Psoas muscle (tissue), 8 donors: Measurements from ENCODE around the gene PLET1. TPM values are rescaled to one million over a fixed set of nuclear protein-coding genes. Genes with fewer than 3 reads are reported as not detected.

ENCODE experiments used
- ATAC-seq, 4 donors: fragments of 200-7000 bp; cut with Tn5 transposase; one replicate each; pipeline ENCODE4 v1.9.1; 2020; ENCODE audit warnings: moderate library complexity in 3 of 4, mild to moderate bottlenecking in 2 of 4
- DNase-seq, 2 donors: peaks; one replicate each; pipeline ENCODE4 v3.0.0-alpha.2; 2020
- H3K27ac ChIP-seq: fragments of 200-600 bp; one replicate; pipeline ENCODE4 v1.8.0; 2022
- H3K27me3 ChIP-seq, 3 donors: fragments of 200-600 bp in 1 of 3; one replicate each; pipeline versions ENCODE4 v1.6.1 to v1.8.0; 2013 to 2022; ENCODE audit warnings: low read length in 2 of 3, mild to moderate bottlenecking in 2 of 3, moderate library complexity in 1 of 3; ENCODE audit not compliant: insufficient read depth in 3 of 3
- H3K36me3 ChIP-seq, 2 donors: fragments of 200-600 bp in 1 of 2; one replicate each; pipeline versions ENCODE4 v1.6.1 to v1.8.0; 2013 to 2022; ENCODE audit warnings: low read depth in 1 of 2, mild to moderate bottlenecking in 1 of 2, moderate library complexity in 1 of 2; ENCODE audit not compliant: insufficient read depth in 1 of 2
- H3K4me1 ChIP-seq: fragments of 200-600 bp; one replicate; pipeline ENCODE4 v1.8.0; 2022
- H3K4me3 ChIP-seq: fragments of 200-600 bp; one replicate; pipeline ENCODE4 v1.8.0; 2022; ENCODE audit warnings: mild to moderate bottlenecking
- H3K9me3 ChIP-seq: fragments of 200-600 bp; one replicate; pipeline ENCODE4 v1.8.0; 2022
- CTCF ChIP-seq: fragments of 200-600 bp; IDR thresholded peaks from one replicate; pipeline ENCODE4 v1.8.0; 2022; ENCODE audit warnings: antibody characterized with exemption
- WGBS, 3 donors: extraction: QIAGEN DNeasy Blood & Tissue Kit; methylation state at CpG; one replicate each; pipeline versions ENCODE4 v1.1.6 to v1.1.7; 2013; 5-methylcytosine and 5-hydroxymethylcytosine counted together
- intact Hi-C, 2 donors: fragments of 100-400 bp; cut with DNase I; formaldehyde crosslinking; loops; one replicate each; pipeline versions ENCODE4 v1.11.0 to v1.14.2; 2022
- polyA plus RNA-seq, 3 donors: library from polyadenylated mRNA; stranded (reverse); fragments of 200-250 nt; gene quantifications; one replicate each; pipeline ENCODE4 v1.2.3, GENCODE V29; 2013
- total RNA-seq, 4 donors: library from RNA; stranded (reverse); fragmentation: NEBNext Ultra II Directional in 2 of 4; extraction: Animal tissue kit (Norgen Biotek cat#: 25700) in 2 of 4; gene quantifications; one replicate each; pipeline versions ENCODE4 v1.2.1 to v1.2.4, GENCODE V29; 2021 to 2023
- donor health status: healthy with polysubstance abuse.
- donor health status: DM: no; HTN: no; CAD: no; lungs with moderate emphysema.
- donor health status: Bipolar disorder and iron deficiency.
- donor health status: healthy.
- donor health status: DM: yes; HTN: yes; CAD: no.
- donor health status: DM: no; HTN: no; CAD: no.
- donor health status: DM: no; HTN: no; CAD: no.
- donor health status: DM: yes; HTN: yes; CAD: no.

The PLET1 gene
- total and polyA plus RNA-seq, 7 donors = not detected

- no peak for DNase-seq
- no peaks in the 10 kb centered on the region for H3K4me1 ChIP-seq
- H3K4me3 ChIP-seq = no peak overlapping the region
- H3K9me3 ChIP-seq = no peaks in the 10 kb centered on the region
- TF ChIP-seq CTCF = no peak
- no peaks in the 10 kb centered on the region for H3K36me3 ChIP-seq
- ATAC-seq = no peak
- no peaks in the 10 kb centered on the region for H3K27me3 ChIP-seq
- intact Hi-C loops = no loop called here
- no peak overlapping the region for H3K27ac ChIP-seq
These were observed 17.3 kb upstream of the PLET1 start for GRCh38 chr11:112277941-112278340.

GRCh38 chr11:112277029-112277428 is 16.4 kb upstream of the PLET1 start:
- H3K27me3 ChIP-seq = no peaks in the 10 kb centered on the region
- intact Hi-C loops = no loop called here
- 34 to 69% (median 67%) methylated on average over 1 of the region's 1 CpG for WGBS, 3 donors
- ATAC-seq (no peak), DNase-seq (no peak)
- H3K9me3 ChIP-seq = no peaks in the 10 kb centered on the region
- TF ChIP-seq CTCF = no peak
- H3K36me3 ChIP-seq = no peaks in the 10 kb centered on the region
- no peak overlapping the region for H3K27ac ChIP-seq
- H3K4me3 ChIP-seq = no peak overlapping the region
- H3K4me1 ChIP-seq = no peaks in the 10 kb centered on the region

DNA sequence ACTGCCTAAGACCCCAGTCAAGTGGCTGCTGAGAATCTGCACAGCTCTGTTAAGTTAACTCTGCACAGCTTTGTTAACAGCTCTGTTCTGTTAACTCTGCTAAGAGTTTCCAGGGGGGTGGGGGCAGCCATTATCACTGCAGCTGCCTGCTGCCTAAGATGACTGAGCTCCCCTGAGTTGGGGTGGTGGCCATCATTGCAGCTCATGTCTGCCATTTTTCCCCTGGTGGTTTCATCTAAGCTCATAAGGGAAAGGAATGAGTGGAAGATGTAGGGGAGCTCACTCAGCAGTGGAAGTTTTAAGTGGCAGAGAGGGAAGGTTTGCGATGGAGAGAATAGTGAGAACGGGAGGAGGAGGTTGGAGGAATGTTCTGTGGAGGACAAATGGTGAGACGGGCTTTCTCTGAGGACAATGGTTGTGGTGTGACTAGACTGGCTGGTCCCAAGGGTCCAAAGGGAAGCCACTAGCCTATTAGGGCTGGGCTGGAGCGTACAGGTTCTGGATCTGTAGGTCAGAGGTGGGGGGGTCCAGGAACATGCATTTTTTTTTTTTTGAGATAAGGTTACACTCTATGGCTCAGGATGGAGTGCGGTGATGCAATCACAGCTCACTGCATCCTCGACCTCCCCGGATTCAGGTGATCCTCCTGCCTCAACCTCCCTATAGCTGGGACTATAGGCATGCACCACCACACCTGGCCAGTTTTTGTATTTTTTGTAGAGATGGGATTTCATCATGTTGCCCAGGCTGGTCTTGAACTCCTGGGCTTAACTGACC is 13.5 kb upstream of the PLET1 start:
- no peaks in the 10 kb centered on the region for H3K27me3 ChIP-seq
- no peak overlapping the region for H3K4me3 ChIP-seq
- ATAC-seq (no peak), DNase-seq (no peak)
- TF ChIP-seq CTCF = no peak
- H3K9me3 ChIP-seq = no peaks in the 10 kb centered on the region
- WGBS, 3 donors = 89 to 94% (median 93%) methylated on average over 7 of the region's 7 CpGs
- no peaks in the 10 kb centered on the region for H3K36me3 ChIP-seq
- intact Hi-C loops = no loop called here
- H3K27ac ChIP-seq = no peak overlapping the region
- no peaks in the 10 kb centered on the region for H3K4me1 ChIP-seq

- Histone ChIP-seq H3K4me3 (no peak overlapping the region), H3K27ac (no peak overlapping the region), H3K36me3 (no peaks in the 10 kb centered on the region), H3K27me3 (no peaks in the 10 kb centered on the region), H3K4me1 (no peaks in the 10 kb centered on the region), H3K9me3 (no peaks in the 10 kb centered on the region)
- DNase-seq (no peak), ATAC-seq (no peak)
- intact Hi-C loops = no loop called here
- 90 to 100% (median 100%) methylated on average over 1 of the region's 1 CpG for WGBS, 3 donors
- TF ChIP-seq CTCF = no peak
These were observed 12.4 kb upstream of the PLET1 start for GRCh38 chr11:112273066-112273465.

DNA sequence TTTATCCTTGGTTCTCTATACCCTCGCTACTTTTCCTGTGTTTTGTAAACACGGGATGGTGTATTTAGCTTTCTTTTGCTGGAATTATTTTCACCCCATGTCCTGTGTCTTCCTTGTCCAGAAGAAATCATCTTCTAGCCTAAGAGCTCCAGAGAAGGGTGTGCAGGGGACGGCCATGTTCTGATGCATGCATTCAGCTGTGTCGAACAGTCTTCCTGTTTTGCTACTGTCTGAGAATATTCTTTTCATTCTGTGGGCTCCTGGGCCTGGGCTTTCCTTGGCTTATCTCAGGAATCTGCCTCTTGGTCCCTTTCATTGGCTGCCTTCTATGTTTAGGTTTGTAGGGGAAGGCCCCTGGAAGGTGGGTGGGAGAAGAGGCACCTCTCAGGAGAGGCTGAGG is 10.6 kb upstream of the PLET1 start:
- ATAC-seq = no peak
- no peak for DNase-seq
- Histone ChIP-seq H3K36me3 (no peaks in the 10 kb centered on the region), H3K27ac (no peak overlapping the region), H3K9me3 (no peaks in the 10 kb centered on the region), H3K4me1 (no peaks in the 10 kb centered on the region), H3K27me3 (no peaks in the 10 kb centered on the region), H3K4me3 (no peak overlapping the region)
- intact Hi-C loops = no loop called here
- 87 to 93% (median 91%) methylated on average over 4 of the region's 4 CpGs for WGBS, 3 donors
- no peak for TF ChIP-seq CTCF
